Colonic mucosa (tissue), 4 donors: ENCODE results near the gene HNF1B. TPM values are rescaled to one million over a fixed set of nuclear protein-coding genes. Genes with fewer than 3 reads are reported as not detected.
A peak's percentile ranks its signal among the peaks of the same experiment; 100 is the strongest.

Experiments used
- DNase-seq: peaks from one replicate; pipeline ENCODE4 v3.0.0-alpha.2; 2020
- H3K27ac ChIP-seq: fragments of 200-600 bp; one replicate; pipeline ENCODE4 v1.8.0; 2021
- H3K27me3 ChIP-seq: fragments of 200-600 bp; one replicate; pipeline ENCODE4 v1.8.0; 2021
- H3K36me3 ChIP-seq: fragments of 200-600 bp; one replicate; pipeline ENCODE4 v1.8.0; 2021
- H3K4me1 ChIP-seq: fragments of 200-600 bp; one replicate; pipeline ENCODE4 v1.8.0; 2021; ENCODE audit warnings: mild to moderate bottlenecking
- H3K4me3 ChIP-seq: fragments of 200-600 bp; one replicate; pipeline ENCODE4 v1.8.0; 2021
- H3K9ac ChIP-seq, 2 donors: one replicate each; pipeline ENCODE4 v1.7.0; 2013; ENCODE audit warnings: control low read depth in 2 of 2, low read depth in 2 of 2, low read length in 2 of 2
- H3K9me3 ChIP-seq: fragments of 200-600 bp; one replicate; pipeline ENCODE4 v1.8.0; 2021
- CTCF ChIP-seq: fragments of 200-600 bp; IDR thresholded peaks from one replicate; pipeline ENCODE4 v1.8.0; 2022; ENCODE audit warnings: antibody characterized with exemption, mild to moderate bottlenecking
- intact Hi-C: fragments of 100-400 bp; cut with DNase I; formaldehyde crosslinking; loops from one replicate; pipeline ENCODE4 v1.14.1; 2022
- total RNA-seq, 2 donors: library from RNA; stranded (reverse); fragmentation: NEBNext Ultra II Directional in 1 of 2; extraction: Animal tissue kit (Norgen Biotek cat#: 25700) in 1 of 2; gene quantifications; one replicate each; pipeline ENCODE4 v1.2.1, GENCODE V29; 2021
- donor health status: healthy.
- donor health status: DM: no; HTN: no; CAD: no.
- donor health status: DM: no; HTN: no; CAD: no.

HNF1B gene
- total RNA-seq, 2 donors from 2014 or later: 28.0 to 34.8 TPM

- intact Hi-C loops: no loop called here
- no peaks in the 10 kb centered on the region for H3K27me3 ChIP-seq
- H3K27ac ChIP-seq: no peak overlapping the region
- no peaks in the 10 kb centered on the region for H3K9me3 ChIP-seq
- no peak for DNase-seq
- peak overlapping the region in 1 of 2 donors; percentile 42 for H3K9ac ChIP-seq
- H3K36me3 ChIP-seq: no peaks in the 10 kb centered on the region
- H3K4me3 ChIP-seq: no peak overlapping the region
- no peaks in the 10 kb centered on the region for H3K4me1 ChIP-seq
- no peak for TF ChIP-seq CTCF
Observed at GRCh38 chr17:37698911-37699255, 46.0 kb downstream of the HNF1B start.

- H3K4me1 ChIP-seq: no peaks in the 10 kb centered on the region
- no peak overlapping the region for H3K9ac ChIP-seq
- DNase-seq: no peak
- no peaks in the 10 kb centered on the region for H3K36me3 ChIP-seq
- TF ChIP-seq CTCF: no peak
- H3K9me3 ChIP-seq: no peaks in the 10 kb centered on the region
- intact Hi-C loops: no loop called here
- no peak overlapping the region for H3K27ac ChIP-seq
- no peaks in the 10 kb centered on the region for H3K27me3 ChIP-seq
- no peak overlapping the region for H3K4me3 ChIP-seq
Observed at GRCh38 chr17:37698132-37698910, 46.5 kb downstream of the HNF1B start.

GRCh38 chr17:37697381-37697780, 47.5 kb downstream of the HNF1B start:
- no peaks in the 10 kb centered on the region for H3K27me3 ChIP-seq
- TF ChIP-seq CTCF: no peak
- DNase-seq: no peak
- H3K9ac ChIP-seq: no peak overlapping the region
- no peaks in the 10 kb centered on the region for H3K36me3 ChIP-seq
- no peaks in the 10 kb centered on the region for H3K4me1 ChIP-seq
- H3K4me3 ChIP-seq: no peak overlapping the region
- intact Hi-C loops: no loop called here
- H3K9me3 ChIP-seq: no peaks in the 10 kb centered on the region
- H3K27ac ChIP-seq: no peak overlapping the region

- no peak overlapping the region for H3K27ac ChIP-seq
Observed at GRCh38 chr17:37696366-37696765, 48.5 kb downstream of the HNF1B start.

GRCh38 chr17:37695726-37696125, 49.1 kb downstream of the HNF1B start:
- H3K4me1 ChIP-seq: no peaks in the 10 kb centered on the region
- no peaks in the 10 kb centered on the region for H3K36me3 ChIP-seq
- no peak overlapping the region for H3K9ac ChIP-seq
- H3K27ac ChIP-seq: no peak overlapping the region
- no peaks in the 10 kb centered on the region for H3K27me3 ChIP-seq
- no peak overlapping the region for H3K4me3 ChIP-seq
- DNase-seq: no peak
- TF ChIP-seq CTCF: no peak
- intact Hi-C loops: no loop called here
- no peaks in the 10 kb centered on the region for H3K9me3 ChIP-seq

More at GRCh38 chr17:37696366-37696765, 48.5 kb downstream of the HNF1B start:
- Histone ChIP-seq H3K9me3 (no peaks in the 10 kb centered on the region), H3K36me3 (no peaks in the 10 kb centered on the region), H3K4me1 (no peaks in the 10 kb centered on the region), H3K4me3 (no peak overlapping the region), H3K9ac (no peak overlapping the region), H3K27me3 (no peaks in the 10 kb centered on the region)
- intact Hi-C loops: no loop called here
- no peak for DNase-seq
- no peak for TF ChIP-seq CTCF
